HG02623 (cell line): ENCODE data around the gene GNA15.
"Not testable (repeated sequence)": the region's sequence is repeated elsewhere in the genome, so short reads cannot be mapped to it uniquely, and the experiment has no call there.

ENCODE experiments used
- ATAC-seq: cut with Tn5 transposase; IDR thresholded peaks from one replicate; pipeline ENCODE4 v1.9.1; 2021; ENCODE audit warnings: moderate library complexity; ENCODE audit not compliant: unreplicated experiment

GNA15 gene

GRCh38 chr19:3188627-3189596 lies 53.1 kb downstream of the GNA15 start:
- no peak for ATAC-seq

DNA sequence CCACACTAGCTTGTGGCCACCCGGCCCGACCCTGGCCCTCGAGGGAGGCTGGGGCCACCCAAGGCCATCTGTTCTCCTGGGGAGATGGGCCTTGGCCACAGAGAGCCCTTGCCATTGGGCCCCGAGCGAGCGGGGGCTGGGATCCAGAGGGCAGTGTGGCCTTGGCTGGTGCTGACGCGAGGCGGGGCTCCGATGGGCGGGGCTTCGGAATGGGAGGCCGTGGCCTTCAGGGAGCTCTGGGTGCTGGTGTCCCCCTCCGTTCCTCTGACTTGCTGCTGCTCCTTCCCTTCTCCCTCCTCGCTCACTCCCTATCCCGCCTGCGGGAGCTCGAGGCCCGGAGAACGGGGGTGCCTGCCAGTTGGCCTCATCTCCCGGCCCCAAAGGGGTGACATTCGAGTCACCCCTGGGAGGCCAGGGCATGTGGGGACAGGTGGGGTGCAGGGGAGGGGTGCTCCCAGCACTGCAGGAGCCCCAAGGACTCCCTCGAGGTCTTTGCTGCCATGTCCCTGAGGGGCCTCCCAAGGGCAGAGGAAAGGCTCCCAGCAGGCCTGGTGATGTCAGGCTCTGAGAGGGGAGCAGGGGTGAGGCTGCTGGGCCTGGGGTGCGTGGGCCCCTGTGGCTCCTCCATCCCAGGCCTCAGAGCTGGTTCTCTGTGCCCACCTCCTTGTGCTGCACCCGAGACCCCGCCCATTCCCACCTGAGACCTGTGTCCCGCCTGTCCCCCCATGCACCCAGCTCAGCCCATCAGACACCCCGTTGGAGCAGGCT lies 54.1 kb downstream of the GNA15 start:
- no peak for ATAC-seq

DNA sequence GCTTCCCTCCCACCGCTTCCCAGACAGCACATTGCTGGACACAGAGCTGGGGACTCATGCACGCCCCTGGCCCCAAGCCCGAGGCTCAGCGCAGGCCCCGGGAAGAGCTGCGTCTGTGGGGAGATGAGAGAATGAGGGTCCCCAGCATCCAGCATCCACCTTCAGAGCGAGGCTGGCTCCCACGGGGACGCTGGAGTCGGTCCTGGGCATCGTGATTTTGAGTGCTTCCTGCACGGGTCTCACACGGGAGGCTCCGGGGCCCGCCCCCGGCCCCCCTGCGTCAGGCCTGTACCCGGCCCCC lies 54.6 kb downstream of the GNA15 start:
- no peak for ATAC-seq

DNA sequence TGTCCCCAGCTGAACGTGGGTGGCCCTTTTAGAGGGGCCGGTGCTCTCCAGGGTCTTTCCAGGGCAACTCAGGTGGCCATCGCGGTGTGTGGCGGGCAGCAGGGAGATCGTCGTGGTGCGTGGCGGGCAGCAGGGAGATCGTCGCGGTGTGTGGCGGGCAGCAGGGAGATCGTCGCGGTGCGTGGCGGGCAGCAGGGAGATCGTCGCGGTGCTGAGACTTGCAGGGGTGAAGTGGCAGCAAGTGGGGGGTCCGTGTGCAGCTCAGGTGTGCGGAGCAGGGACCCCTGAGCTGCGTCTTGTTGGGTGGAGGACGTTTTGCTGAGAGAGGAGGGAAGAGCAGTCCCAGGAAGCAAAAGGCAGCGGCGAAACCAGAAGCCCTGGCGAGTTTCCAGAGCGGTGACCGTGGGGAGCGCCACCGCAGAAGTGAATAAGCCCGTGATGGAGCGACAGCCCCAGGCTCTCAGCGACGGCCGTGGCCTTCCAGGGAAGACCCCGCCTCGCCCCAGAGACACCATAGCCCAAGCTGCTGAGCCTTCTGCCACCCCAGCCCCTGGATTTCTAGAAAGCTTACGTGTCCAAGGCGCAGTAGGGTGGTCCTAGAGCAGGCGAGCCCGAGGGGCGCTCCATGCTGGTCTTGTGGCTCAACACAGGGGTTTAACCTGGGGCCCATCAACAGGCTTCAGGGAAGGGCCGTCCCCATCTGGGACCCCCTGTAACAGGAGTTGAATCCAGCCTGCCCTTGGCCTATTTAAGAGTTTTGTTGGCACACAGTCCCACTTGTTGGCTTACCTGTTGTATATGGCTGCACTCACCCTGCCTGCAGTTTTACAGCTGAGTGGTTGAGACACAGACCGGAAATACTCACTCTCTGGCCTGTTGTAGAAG lies 55.3 kb downstream of the GNA15 start:
- no peak for ATAC-seq

DNA sequence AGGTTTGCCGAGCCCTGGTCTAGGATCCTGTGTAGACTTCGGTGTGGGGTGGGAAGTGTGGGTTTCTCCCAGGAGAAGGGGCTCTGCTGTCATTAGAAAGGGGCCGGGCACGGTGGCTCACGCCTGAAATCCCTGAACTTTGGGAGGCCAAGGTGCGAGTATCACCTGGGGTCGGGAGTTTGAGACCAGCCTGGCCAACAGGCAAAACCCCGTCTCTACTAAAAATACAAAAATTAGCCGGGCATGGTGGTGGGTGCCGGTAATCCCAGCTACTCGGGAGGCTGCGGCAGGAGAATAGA lies 55.9 kb downstream of the GNA15 start:
- ATAC-seq: not testable (repeated sequence)

DNA sequence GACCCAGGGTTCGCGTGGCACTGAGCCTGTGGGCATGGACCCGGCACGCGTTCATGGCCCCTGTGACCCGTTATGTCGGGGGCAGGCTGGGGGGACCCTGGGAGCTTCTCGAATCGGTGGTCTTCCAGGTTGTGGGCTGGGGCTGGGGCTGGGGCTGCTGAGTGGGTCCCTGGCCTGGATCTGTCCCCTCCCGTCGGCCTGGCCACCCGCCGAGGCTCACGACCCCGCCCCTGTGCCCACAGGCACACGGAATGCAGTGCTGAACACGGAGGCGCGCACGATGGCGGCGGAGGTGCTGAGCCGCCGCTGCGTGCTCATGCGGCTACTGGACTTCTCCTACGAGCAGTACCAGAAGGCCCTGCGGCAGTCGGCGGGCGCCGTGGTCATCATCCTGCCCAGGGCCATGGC lies 56.4 kb downstream of the GNA15 start:
- ATAC-seq: no peak

DNA sequence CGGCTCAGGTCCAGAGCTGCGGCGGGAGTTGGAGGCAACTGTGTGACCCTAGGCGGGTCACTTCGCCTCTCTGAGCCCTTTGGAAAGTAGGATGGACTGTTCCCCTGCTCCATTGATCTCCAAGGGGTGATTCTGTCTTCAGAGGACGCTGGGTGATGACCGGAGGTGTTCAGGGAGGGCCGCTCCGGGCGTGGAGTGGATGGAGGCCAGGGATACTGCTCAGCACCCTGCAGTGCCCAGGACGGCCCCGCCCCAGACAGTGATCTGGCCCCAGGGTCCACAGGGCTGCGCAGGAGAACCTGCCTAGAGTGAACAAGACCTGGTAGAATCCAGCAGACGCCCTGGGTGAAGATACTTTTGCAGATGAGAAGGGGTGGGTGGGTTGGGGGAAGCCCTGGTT lies 56.9 kb downstream of the GNA15 start:
- ATAC-seq: no peak

DNA sequence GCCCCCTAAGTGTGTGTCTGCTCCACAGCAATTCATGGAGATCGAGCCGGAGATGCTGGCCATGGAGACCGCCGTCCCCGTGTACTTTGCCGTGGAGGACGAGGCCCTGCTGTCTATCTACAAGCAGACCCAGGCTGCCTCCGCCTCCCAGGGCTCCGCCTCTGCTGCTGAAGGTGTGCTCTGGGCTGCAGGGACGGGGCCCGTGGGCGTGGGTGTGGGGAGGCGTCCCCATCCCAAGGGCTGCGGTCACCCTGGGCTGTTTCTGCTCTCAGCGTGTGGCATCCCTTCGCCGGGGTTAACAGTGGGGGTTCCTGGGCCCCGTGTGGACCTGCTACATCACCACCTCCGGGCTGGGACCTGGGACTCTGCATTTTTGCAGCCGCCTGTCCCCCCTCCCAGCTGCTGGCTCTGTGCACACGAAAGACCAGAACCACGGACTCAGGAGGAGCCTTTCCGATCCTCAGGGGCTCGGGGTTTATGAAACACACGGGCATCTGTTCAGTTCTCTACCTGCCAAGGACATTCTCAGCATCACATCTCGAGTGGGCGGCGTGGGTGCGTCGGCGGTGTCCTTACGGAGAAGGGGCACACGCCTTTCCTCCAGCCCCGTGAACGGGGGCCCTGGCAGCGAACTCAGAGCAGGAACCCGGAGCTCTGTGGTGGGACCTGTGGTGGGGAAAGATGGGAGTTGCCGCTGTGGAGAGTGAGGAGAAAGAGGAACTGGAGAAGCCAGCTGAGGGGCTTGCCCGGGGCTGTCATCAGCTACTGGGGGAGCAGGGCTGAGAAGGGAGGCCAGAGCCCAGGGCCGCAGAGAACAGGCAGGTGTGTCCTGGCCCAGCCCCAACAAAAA lies 57.6 kb downstream of the GNA15 start:
- ATAC-seq: no peak

DNA sequence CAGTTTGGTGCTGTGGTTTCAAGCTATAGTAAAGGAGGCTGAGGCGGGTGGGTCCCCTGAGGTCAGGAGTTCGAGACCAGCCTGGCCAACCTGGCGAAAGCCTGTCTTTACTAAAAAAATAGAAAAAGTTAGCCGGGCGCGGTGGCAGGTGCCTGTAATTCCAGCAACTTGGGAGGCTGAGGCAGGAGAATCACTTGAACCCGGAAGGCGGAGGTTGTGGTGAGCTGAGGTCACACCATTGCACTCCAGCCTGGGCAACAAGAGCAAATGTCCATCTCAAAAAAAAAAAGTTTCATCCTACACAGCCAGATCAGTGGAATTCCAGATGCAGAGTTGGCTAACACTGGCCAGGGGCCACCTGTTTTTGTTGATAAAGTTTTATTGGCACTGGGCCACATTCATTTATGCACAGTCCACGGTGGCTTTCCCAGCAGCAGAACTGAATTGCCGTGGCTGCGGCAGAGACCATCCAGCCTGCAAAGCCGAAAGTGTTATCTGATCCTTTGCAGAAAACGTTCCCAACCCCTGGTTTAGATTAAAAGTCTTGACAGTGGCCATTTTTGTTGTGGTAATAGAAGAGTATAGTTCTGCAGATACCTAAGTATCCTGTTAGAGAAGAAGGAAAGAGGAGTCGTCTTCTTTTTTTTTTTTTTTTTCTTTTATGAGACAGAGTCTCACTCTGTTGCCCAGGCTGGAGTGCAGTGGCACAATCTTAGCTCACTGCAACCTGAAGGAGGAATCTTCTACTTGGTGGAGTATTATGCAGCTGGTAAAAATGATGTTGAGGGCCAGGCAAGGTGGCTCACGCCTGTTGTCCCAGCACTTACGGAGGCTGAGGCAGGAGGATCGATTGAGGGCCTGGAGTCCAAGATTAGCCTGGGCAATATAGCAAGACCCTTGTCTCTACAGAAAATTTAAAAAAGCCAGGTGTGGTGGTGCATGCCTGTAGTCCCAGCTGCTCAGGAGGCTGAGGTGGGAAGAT lies 58.6 kb downstream of the GNA15 start:
- no peak for ATAC-seq

DNA sequence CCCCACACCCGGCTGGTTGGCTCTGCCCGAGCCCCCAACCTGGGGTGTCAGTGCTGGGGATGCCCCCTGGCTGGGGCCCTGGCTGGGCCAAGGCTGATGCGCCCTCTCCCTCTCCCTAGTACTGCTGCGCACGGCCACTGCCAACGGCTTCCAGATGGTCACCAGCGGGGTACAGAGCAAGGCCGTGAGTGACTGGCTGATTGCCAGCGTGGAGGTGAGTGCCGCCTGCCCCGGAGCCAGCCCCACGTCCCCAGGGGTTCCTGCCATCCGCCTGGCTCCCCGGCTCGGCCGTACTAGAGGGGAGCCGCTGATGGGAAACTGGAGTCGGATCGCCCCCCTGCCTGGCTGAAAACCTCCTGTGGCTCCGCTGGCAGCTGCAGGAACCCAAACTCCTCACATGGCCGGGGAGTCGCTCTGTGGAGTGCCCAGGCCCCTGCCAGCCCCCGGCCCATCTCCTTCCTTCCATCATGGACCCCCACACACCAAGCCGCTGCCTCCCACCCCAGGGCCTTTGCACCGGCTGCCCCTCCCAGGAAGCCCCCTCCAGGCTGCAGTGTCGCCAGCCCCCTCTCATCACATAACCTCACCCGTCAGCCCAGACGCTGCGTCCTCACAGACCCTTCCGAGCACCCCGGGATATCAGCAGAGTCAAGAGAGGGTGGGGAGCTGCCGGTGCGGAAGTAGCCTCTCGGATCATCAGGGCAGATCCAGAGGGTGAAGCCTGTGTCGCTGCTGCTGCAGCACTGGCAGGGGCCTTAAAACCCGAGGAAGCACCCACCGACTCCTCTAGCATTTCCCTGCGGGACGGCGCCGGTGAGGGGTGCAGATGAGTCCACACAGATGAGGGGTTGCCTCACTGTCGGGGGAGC lies 60.5 kb downstream of the GNA15 start:
- ATAC-seq: no peak

DNA sequence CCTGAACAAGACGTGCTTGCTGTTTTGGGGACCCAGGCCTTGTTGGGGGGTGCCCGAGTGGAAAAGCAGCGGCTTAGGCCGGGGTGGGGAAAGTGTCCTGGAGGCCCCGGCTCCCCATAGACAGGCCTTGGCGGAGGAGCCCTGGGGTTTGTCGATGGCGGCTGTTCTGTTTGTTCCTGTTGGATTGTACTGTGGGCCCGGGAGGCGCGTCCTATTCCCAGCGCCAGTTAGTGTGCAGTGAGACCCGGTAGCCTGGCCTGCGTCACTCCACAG lies 61.0 kb downstream of the GNA15 start:
- no peak for ATAC-seq

DNA sequence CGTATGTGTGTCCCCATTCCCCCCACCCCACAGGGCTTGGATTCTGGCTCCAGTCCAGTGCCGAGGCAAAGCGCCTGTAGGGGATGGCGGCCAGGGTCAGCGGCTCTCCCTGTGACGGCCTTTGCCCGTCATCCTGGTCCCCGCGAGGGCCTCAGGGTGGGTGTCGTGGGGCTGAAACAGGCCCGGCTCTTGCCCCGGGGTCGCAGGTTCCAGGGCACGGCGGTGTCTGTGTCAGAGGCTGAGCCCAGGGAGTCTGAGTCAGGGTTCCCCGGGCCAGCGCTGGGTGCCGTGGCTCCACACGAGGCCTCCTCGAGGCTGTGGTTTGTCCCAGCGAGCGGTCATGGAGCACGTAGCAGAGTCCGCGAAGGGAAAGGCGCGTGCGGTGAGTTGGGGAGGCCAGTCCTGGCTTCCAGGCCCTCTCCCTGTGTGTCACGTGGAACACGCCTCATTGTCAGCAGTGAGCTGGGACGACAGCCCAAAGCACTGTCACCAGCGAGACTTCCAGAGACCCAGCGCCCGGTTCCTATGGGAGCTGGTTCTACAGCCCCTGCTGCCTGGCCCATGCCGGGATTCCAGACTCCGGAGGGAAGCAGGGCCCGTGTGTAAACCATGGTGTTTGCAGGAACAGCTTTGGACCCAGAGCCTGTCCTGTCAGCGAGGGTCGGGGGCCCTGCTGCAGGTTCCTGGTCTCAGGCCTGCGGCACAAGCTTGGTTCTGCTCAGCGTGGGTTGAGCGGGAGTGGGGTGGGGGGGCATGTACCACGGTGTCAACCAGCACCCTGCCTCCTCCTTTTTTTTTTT lies 63.3 kb downstream of the GNA15 start:
- ATAC-seq: no peak

DNA sequence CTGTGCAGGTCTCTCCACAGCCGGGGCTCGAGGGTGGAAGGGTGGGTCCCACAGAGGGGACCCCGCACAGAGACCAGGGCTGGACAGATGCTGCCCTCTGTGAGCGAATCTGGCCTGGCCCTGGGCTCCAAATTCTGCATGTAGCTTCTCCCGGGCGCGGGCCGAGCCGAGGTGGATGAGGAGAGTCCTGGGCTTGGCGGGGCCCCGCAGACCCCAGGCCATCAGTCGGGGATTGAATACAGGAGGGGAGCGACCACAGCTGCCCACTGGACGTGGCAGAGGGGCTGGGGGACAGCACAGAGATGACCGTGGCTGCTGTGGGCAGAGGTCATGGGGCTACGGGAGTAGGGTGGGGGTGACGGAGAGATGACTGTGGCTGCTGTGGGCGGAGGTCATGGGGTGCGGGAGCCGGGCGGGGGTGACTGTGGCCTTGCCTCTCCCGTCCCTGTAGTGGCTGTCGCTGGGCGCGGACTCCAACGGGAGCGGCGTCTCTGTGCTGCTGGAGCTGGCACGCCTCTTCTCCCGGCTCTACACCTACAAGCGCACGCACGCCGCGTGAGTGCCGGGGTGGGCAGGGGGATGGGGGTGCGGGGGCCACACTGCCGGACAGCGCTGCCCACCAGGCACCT lies 65.4 kb downstream of the GNA15 start:
- ATAC-seq: no peak

- no peak for ATAC-seq
These were observed 66.1 kb downstream of the GNA15 start for GRCh38 chr19:3201911-3202310.

DNA sequence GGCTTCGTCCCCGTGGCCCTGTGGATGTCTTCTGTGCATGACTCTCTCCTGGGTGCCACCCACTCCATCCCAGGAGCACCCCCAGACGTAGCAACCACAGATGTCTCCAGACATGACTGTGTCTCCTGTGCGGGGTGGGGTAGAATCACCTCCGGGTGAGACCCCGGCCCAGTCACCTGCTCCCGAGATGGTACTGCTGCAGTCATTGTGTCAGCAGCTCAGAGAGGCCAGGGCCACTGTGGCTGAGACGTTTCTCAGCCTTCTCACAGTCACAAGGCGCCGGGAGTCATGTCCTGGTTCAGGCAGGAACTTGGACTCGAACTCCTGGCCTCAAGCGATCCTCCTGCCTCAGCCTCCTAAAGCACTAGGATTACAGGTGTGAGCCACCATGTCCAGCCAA lies 66.5 kb downstream of the GNA15 start:
- no peak for ATAC-seq

DNA sequence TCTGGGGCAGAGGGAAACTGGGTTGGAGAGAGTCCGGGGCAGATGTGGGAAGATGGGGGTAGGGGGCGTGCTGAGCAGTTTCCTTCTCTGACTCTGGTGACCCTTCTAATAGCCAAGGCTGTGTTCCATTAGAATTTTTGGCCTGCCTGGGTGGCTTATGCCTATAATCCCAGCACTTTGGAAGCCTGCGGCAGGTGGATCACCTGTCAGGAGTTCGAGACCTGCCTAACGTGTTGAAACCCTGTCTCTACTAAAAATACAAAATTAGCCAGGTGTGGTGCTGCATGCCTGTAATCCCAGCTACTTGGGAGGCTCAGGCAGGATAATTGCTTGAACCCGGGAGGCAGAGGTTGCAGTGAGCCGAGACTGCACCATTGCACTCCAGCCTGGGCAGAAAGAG lies 67.1 kb downstream of the GNA15 start:
- ATAC-seq: not testable (repeated sequence)
